Panc1 (cell line): ENCODE results near the gene JMY. TPM values are rescaled to one million over a fixed set of nuclear protein-coding genes. Genes with fewer than 3 reads are reported as not detected.

Experiments
- ATAC-seq: fragments of 200-7000 bp; cut with Tn5 transposase; 2 replicates; pipeline ENCODE4 v1.9.1; 2020; ENCODE audit warnings: mild to moderate bottlenecking, moderate library complexity
- BruUV-seq: library from RNA; stranded (reverse); fragments of 400-500 nt; replicated peaks from 2 replicates; lab custom pipeline; 2021; lab: Mats Ljungman, UMichigan
- CTCF ChIA-PET: fragments of 300-600 bp; sonication (Branson Sonifier 250); formaldehyde crosslinking; loops from one replicate; lab custom pipeline; 2022; ENCODE audit warnings: antibody characterized with exemption; lab: Charles Lee
- POLR2A ChIA-PET: fragments of 300-600 bp; sonication (Branson Sonifier 250); formaldehyde crosslinking; loops from one replicate; lab custom pipeline; 2022; ENCODE audit warnings: antibody characterized with exemption; lab: Charles Lee
- DNase-seq: peaks from one replicate; pipeline ENCODE4 v3.0.0-alpha.2; 2010; ENCODE audit warnings: low read depth, low spot score
- H3K27ac ChIP-seq: 2 replicates; pipeline ENCODE4 v1.5.1; 2011; ENCODE audit warnings: mild to moderate bottlenecking, low read length, inconsistent platforms
- H3K27me3 ChIP-seq: fragments of 200-500 bp; sonication (Bioruptor generic); 2 replicates; pipeline ENCODE4 v1.6.0; 2014; ENCODE audit warnings: low read length, inconsistent platforms; ENCODE audit not compliant: control insufficient read depth, insufficient read depth
- H3K36me3 ChIP-seq: fragments of 200-500 bp; sonication (Bioruptor generic); 2 replicates; pipeline ENCODE4 v1.5.1; 2014; ENCODE audit warnings: inconsistent platforms, mild to moderate bottlenecking, low read length, moderate library complexity; ENCODE audit not compliant: control insufficient read depth, insufficient read depth
- H3K4me1 ChIP-seq: 2 replicates; pipeline ENCODE4 v1.5.1; 2011; ENCODE audit warnings: inconsistent platforms, mild to moderate bottlenecking, low read length, moderate library complexity; ENCODE audit not compliant: control insufficient read depth, insufficient read depth
- H3K4me3 ChIP-seq, 2 experiments: 2 replicates each; pipeline ENCODE4 v1.5.1; 2011 to 2012; ENCODE audit warnings: low read depth in 2 of 2, low read length in 2 of 2, mild to moderate bottlenecking in 2 of 2, inconsistent platforms in 1 of 2, moderate library complexity in 1 of 2
- H3K9me3 ChIP-seq: fragments of 200-500 bp; sonication (Bioruptor generic); 2 replicates; pipeline ENCODE4 v1.5.1; 2014; ENCODE audit warnings: low read depth, mild to moderate bottlenecking, inconsistent platforms, low read length, moderate library complexity; ENCODE audit not compliant: control insufficient read depth, insufficient read depth
- POLR2AphosphoS5 ChIP-seq: IDR thresholded peaks from 2 replicates; pipeline ENCODE4 v1.6.1; 2012; ENCODE audit warnings: mild to moderate bottlenecking, low read depth, low read length, moderate library complexity
- SIN3A ChIP-seq: IDR thresholded peaks from 2 replicates; pipeline ENCODE4 v1.6.1; 2012; ENCODE audit warnings: low read depth, mild to moderate bottlenecking, low read length, moderate library complexity, borderline replicate concordance; ENCODE audit not compliant: insufficient read depth
- TCF7L2 ChIP-seq: IDR thresholded peaks from 2 replicates; pipeline ENCODE4 v1.6.1; 2011; ENCODE audit warnings: mild to moderate bottlenecking, low read depth, low read length, inconsistent platforms
- in situ Hi-C: cut with HindIII; loops from 2 replicates; pipeline ENCODE4 v1.10.0; 2016; ENCODE audit warnings: low sequenced_read_pairs, low pct_unique_long_range_greater_than_20kb
- intact Hi-C: fragments of 100-400 bp; cut with micrococcal nuclease; formaldehyde crosslinking; loops from one replicate; pipeline ENCODE4 v1.10.0; 2022; ENCODE audit not compliant: unreplicated experiment
- total RNA-seq: library from RNA; stranded (reverse); gene quantifications from one replicate; pipeline ENCODE4 v1.2.1, GENCODE V29; 2021; ENCODE audit not compliant: unreplicated experiment
- TF ChIP-seq, protein P1 (sequence below), 2 experiments: IDR thresholded peaks; 2 replicates each; pipeline ENCODE4 v1.6.1; 2011 to 2012; ENCODE audit warnings: low read depth in 2 of 2, control low read depth in 1 of 2, low read length in 1 of 2, mild to moderate bottlenecking in 1 of 2, moderate library complexity in 1 of 2; ENCODE audit not compliant: insufficient read depth in 1 of 2
- TF ChIP-seq, protein P2 (sequence below): fragments of 450-650 bp; IDR thresholded peaks from 2 replicates; pipeline ENCODE4 v1.5.1; 2017; ENCODE audit warnings: mild to moderate bottlenecking

Gene JMY
- total RNA-seq, 1 experiment from 2014 or later: 6.1 TPM

DNA sequence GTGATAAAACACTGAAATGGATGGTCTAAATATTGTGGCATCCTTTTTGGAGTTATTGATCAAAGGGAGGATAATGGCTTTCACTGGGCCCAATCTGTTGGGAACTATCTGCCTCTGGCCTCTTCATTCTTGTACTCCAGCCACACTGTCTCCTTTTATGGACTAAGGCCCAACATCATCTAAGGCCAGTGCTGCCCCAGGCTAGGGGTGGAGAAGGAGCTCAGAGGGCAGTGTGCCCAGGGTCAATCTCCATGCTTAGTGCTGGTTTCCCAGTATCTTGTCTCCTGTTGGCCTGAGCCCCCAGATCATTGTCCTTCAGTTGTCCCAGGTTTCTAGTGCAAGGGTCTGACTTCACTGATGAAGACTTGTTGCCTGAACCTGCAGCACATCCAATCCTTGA lies 26.4 kb upstream of the JMY start:
- H3K27ac ChIP-seq: no peak overlapping the region
- H3K27me3 ChIP-seq: no peaks in the 10 kb centered on the region
- BruUV-seq: no TSS peak
- ChIA-PET CTCF (no interaction called here), POLR2A (no interaction called here)
- intact Hi-C loops (no loop called here), in situ Hi-C loops (no loop called here)
- H3K9me3 ChIP-seq: no peaks in the 10 kb centered on the region
- DNase-seq (no peak), ATAC-seq (no peak)
- H3K36me3 ChIP-seq: no peaks in the 10 kb centered on the region
- TF ChIP-seq TCF7L2 (no peak), SIN3A (no peak), POLR2AphosphoS5 (no peak)
- TF ChIP-seq, protein P1, sequence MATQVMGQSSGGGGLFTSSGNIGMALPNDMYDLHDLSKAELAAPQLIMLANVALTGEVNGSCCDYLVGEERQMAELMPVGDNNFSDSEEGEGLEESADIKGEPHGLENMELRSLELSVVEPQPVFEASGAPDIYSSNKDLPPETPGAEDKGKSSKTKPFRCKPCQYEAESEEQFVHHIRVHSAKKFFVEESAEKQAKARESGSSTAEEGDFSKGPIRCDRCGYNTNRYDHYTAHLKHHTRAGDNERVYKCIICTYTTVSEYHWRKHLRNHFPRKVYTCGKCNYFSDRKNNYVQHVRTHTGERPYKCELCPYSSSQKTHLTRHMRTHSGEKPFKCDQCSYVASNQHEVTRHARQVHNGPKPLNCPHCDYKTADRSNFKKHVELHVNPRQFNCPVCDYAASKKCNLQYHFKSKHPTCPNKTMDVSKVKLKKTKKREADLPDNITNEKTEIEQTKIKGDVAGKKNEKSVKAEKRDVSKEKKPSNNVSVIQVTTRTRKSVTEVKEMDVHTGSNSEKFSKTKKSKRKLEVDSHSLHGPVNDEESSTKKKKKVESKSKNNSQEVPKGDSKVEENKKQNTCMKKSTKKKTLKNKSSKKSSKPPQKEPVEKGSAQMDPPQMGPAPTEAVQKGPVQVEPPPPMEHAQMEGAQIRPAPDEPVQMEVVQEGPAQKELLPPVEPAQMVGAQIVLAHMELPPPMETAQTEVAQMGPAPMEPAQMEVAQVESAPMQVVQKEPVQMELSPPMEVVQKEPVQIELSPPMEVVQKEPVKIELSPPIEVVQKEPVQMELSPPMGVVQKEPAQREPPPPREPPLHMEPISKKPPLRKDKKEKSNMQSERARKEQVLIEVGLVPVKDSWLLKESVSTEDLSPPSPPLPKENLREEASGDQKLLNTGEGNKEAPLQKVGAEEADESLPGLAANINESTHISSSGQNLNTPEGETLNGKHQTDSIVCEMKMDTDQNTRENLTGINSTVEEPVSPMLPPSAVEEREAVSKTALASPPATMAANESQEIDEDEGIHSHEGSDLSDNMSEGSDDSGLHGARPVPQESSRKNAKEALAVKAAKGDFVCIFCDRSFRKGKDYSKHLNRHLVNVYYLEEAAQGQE (IDR thresholded peaks at IDR 0.05; ENCODE audit: insufficient read depth in 1 of 2, low read depth in 2 of 2, low read length in 1 of 2): no peak
- TF ChIP-seq, protein P2, sequence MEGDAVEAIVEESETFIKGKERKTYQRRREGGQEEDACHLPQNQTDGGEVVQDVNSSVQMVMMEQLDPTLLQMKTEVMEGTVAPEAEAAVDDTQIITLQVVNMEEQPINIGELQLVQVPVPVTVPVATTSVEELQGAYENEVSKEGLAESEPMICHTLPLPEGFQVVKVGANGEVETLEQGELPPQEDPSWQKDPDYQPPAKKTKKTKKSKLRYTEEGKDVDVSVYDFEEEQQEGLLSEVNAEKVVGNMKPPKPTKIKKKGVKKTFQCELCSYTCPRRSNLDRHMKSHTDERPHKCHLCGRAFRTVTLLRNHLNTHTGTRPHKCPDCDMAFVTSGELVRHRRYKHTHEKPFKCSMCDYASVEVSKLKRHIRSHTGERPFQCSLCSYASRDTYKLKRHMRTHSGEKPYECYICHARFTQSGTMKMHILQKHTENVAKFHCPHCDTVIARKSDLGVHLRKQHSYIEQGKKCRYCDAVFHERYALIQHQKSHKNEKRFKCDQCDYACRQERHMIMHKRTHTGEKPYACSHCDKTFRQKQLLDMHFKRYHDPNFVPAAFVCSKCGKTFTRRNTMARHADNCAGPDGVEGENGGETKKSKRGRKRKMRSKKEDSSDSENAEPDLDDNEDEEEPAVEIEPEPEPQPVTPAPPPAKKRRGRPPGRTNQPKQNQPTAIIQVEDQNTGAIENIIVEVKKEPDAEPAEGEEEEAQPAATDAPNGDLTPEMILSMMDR: no peak
- H3K4me3 ChIP-seq: no peak overlapping the region
- H3K4me1 ChIP-seq: no peaks in the 10 kb centered on the region

DNA sequence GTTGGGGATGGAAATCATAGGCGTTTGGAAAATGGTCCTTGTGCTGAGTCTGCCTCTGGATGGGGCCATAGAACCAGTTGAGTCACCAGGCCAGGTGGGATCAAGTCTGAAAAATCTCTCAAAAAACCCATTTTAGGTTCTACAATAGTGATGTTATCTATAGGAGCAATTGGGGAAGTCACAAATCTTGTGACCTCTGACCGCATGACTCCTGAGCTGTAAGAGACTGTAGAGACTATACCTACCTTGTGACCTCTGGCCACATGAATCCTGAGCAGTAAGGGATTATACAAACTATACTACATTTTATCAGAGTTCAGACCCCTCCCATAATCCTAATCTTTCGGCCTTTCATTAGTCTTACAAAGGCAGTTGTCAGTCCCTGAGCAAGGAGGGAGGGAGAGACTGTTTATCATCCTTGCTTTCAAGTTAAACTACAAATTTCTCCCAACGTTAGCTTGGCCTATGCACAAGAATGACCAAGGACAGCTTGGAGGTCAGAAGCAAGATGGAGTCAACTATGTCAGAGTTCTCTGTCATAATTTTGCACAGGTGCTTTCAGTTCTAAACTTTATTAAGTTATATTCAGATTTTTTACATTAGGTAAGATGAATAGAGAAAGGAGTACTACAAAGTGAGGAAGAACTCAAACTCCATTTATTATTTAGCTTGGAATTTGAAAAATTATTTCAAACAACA lies 11.5 kb upstream of the JMY start:
- Histone ChIP-seq H3K9me3 (no peaks in the 10 kb centered on the region), H3K27me3 (no peaks in the 10 kb centered on the region), H3K4me3 (no peak overlapping the region), H3K27ac (no peak overlapping the region), H3K4me1 (no peaks in the 10 kb centered on the region), H3K36me3 (no peaks in the 10 kb centered on the region)
- no peak for DNase-seq
- in situ Hi-C loops (no loop called here), intact Hi-C loops (no loop called here)
- CTCF ChIA-PET: no interaction called here
- BruUV-seq: no TSS peak
- no peak for ATAC-seq
- POLR2A ChIA-PET: no interaction called here
- TF ChIP-seq, protein P1 (IDR thresholded peaks at IDR 0.05; ENCODE audit: insufficient read depth in 1 of 2, low read depth in 2 of 2, low read length in 1 of 2): no peak
- TF ChIP-seq SIN3A (no peak), TCF7L2 (no peak), POLR2AphosphoS5 (no peak)
- TF ChIP-seq, protein P2: no peak
